Left renal cortex interstitium (tissue), 4 donors: ENCODE results near the gene TSPAN4. TPM values are rescaled to one million over a fixed set of nuclear protein-coding genes. Genes with fewer than 3 reads are reported as not detected.

Source experiments
- DNase-seq, 4 donors: peaks; one replicate each; pipeline ENCODE4 v3.0.0-alpha.2; 2013; ENCODE audit warnings: low read depth in 4 of 4, low spot score in 2 of 4, missing footprints in 1 of 4
- polyA plus RNA-seq, 4 donors: library from polyadenylated mRNA; unstranded; fragments of 120-200 nt; gene quantifications; one replicate each; pipeline ENCODE4 v1.2.1, GENCODE V29; 2013; ENCODE audit not compliant: insufficient read length in 4 of 4

TSPAN4 gene
- 10 to 100 TPM; 65.9 to 94.9 (median 76.6) TPM for polyA plus RNA-seq

DNA sequence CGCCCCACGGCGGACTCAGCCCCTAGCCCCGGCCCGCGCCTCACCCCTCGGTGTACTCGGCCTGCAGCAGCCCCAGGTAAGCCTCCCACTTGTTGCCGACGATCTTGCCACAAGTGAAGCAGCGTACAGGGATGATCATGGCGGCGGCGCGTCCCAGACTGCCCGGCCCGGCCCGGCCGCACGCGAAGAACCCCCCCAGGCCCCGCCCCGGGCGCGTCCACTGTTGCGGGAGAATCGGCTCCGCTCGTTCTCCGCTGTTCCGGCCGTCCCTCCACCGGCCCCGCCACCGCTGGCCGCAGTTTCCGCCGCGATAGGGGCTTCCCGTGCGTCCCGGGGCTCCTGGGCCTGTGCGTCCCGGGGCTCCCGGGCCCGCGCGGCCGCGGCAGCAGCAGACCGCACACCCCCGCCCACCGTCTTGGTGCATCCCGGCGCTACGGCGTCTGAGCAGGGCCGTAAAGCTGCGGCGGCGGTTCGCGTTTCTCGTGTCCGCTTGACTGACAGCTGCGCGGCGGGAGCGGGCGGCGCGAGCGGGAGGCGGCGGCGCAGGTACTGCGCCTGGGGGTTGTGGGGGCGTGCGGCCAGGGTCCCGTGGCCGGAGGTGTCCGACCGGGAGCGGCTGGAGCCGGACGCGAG lies at the start of gene TSPAN4, which contains the start of gene POLR2L:
Gene TSPAN4 (plus strand): TSS at position 483 of the 633 bp plus-strand sequence. CDS start 7,453 bp downstream, outside the sequence.
Gene POLR2L (minus strand): TSS at position 160 of the 633 bp plus-strand sequence. CDS start 21 bp downstream, at position 139.
- peak in 1 of 4 donors; percentile 69 for DNase-seq

DNA sequence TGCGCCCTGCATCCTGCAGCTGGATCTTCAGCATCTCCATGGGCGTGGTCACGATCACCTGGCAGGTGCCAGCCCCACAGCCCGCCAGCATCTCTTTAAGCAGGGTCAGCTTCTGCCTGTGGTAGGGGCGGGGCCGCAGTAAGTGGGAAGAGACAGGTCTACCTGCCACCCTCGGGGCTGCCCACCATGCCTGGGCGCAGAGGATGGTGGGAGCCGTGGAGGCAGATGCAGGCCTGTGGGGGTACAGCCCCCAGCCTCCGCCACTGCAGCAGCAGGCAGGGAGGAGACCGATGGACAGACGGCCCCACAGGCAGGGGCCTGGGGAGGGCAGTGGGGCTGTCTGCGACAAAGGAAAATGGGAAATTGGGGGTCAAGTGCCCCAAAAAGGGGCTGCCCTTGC lies 49.8 kb upstream of the TSPAN4 start:
- DNase-seq, result no peak

GRCh38 chr11:793556-793955 lies 49.1 kb upstream of the TSPAN4 start:
- no peak for DNase-seq

- DNase-seq, result no peak
Measured at GRCh38 chr11:794013-794765, 48.5 kb upstream of the TSPAN4 start.

DNA sequence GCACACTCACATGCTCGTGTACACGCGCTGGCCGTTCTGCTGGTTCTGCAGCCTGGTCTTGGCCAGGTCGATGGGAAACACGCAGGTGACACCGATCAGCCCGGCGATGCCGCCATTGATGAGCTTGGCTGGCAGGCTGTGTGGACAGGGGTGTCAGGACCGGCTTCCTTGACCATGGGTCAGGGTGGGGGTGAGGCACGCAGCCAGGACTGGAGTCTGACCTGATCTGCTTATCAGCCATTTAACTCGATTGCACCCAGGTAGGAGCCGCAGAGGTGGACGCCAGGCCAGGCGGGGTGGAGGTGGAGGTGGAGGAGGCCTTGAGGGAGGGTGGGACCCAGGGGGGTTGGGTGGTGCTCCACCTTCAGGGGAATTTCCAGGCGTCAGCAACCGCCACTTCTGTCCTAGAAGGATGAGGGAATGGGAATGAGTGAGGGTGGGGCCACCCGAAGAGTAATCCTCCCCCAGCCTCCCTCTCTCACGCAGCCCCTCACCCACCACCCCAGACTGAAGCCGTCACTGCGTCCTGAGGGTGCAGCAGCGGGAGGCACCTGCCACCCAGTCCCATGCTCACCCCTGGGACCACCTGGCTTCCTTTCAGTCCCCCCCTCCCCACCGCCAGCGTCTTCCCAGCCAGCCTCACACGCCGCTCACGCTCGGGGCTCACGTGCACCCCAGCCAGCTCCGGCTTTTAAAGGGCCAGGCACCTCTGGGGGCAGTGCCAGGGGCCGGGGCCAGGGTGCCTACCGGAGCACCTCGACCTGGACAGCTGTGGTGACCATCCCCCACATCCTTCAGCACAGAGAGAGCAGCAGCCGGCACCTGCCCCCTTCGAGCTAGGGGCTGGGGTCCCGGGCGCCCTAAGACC lies 47.7 kb upstream of the TSPAN4 start:
- DNase-seq, result no peak

DNA sequence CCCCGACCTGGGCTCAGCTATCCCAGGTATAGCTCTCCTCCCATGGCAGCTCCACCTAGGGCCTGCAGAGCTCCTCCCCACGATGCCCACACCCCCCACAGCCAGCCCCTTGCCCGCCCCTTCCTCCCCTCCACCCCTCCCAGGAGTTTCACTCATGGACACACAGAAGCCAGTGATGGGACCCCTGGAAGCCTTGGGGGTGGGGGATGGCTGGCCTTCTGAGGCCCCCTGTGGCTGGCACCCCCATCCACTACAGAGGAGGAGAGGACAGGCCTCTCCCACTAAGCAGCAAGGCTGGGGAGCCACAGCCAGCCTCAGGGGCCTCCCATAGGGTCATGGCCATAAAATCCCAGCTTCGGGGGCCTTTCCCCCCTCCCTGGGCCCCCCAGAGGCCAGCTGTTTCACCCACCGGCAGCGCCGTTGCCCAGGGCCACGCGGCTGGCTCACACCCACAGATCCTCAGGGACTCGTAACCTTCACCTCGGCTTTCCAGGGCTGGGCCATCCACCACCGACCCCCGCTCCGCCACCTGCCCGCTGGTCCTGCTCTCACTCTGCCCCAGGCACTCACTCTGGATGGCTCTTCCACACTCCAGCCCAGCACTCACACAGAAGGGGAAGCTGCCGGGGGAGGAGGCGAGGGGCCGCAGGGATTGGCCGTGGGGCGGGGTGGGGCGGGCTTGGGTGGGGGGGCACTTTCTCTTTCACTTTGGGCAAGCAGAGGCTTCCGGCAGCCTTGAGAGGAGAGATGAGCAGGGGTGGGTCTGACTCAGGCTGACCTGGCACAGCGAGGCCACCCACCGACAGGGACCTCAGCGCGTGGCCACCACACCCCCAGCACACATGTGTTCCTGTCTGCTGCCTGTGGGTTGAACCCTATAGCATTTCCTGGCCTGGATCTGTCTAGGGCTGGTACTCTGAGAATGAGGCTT lies 46.8 kb upstream of the TSPAN4 start:
- DNase-seq, result no peak

- no peak for DNase-seq
Measured at GRCh38 chr11:796565-797295, 45.9 kb upstream of the TSPAN4 start.

DNA sequence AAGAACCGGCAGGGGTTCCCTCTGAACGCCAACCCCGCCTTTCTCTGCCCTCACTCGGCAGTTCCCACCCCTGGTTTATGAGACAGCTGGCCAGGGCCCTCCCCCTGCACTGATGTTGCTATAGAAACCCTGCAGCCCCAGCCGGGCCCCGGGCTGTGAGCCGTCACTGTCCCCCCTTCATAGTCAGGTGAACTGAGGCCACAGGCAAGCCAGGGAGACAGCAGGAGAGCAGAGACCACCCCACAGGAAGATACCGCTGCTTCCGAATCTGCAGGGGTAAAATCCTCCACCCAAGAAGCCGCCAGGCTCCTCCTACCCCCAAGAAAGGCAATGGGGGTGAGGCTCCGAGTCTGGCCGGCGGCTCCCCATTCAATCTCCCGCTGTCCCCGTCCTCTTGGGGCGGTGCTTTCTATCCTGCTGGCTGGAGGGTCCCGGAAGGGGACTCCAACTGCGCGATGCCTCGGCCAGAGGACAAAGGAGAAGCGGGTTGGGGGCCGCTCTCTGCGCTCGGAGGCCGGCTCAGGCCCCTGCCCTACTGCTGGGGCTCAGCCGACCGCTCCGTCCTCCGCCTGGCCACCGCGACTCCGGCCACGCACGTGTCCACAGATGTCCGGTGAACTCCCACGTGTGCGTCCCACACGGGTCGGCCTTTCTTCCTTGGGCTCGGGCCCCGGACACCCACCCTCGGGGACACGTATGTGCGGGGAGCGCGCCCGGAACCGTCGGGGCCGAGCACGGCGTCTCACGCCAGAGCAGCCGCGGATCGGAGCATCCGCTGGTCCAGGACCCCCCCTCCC lies 45.2 kb upstream of the TSPAN4 start:
- DNase-seq, result no peak

GRCh38 chr11:798093-798713 lies 44.4 kb upstream of the TSPAN4 start, which contains the start of gene SLC25A22:
SLC25A22 (minus strand) TSS chr11:798281; CDS start chr11:795006, 3,275 bp downstream.
- DNase-seq, result no peak

DNA sequence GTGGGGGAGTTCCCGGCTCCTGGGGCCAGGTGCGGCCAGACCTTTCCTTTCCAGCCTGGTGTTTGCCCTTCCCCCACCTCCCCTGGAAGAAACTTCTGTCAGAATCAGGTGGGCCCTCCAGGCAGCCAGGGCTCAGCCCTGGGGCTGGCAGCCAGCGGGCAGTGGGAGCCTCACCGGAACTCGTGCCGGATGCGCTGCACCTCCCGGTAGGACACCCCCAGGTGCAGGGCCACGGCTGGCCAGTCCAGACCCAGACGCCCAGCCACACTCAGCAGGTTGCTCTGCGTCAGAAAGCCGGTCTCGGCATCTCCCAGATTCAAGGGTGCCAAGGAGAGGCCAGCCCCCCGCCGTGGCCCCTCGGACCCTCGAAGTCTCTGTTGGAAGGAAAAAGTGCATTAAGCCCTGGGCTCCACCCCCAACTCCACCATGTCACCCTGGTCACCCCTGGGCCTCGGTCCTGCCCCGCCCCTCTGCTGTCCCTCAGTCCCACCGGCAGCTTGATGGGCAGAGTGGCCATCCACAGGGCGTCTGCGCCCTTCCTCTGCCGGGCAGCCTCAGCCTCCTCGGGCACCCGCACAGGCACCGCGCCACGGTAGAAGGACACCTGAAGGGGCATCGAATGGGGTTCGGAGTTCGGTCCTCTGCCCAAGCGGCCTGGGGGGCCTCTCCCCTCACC lies 42.9 kb upstream of the TSPAN4 start:
- DNase-seq, result no peak

DNA sequence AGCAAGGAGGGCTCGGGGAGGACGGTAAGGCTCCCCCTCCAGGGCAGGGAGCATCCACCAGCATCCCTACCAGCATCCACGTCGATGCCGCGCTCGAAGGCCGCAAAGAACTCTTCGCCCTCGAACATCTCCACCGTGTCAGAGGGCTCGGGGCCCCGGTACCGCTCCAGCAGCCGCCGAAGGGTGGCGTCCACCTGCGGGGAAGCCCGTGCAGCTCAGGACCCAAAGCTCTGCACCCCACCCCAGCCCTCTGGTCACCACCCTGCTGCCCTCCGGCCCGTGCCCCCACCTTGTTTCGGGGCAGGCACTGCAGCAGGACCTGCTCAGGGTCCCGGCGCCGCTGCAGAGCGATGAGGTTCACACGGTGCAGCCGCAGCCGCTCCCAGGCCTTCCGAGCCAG lies 42.2 kb upstream of the TSPAN4 start:
- no peak for DNase-seq

GRCh38 chr11:801097-801780 lies 41.4 kb upstream of the TSPAN4 start:
- no peak for DNase-seq

DNA sequence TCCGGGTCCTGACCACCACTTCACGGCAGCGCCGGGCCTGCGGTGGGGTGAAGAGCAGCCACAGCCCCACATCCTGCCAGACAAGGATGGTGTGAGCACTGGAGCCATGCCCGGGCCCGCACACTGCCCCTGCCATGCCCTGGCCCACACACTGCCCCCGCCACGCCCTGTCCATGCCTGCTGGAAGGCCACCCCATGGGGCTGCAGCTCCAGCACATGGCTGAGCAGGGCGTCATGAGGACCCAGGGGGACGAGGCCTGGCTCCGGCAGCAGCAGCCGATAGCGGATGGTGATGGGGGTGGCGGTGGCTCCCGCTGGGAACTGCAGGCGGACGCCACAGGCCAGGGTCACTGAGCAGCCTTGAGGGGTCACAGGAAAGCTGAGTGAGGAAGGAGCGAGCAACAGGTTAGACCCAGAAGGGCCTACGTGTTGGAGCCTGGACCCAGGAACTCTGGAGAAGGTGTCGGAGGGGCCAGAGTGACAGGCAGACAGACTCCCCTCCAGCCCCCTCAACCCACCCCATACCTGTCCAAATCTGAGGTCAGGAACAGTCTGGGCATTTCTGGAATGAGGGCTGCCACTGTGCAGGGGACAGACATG lies 40.5 kb upstream of the TSPAN4 start:
- DNase-seq, result no peak

- no peak for DNase-seq
Measured at GRCh38 chr11:802693-803466, 39.8 kb upstream of the TSPAN4 start.

- no peak for DNase-seq
Measured at GRCh38 chr11:803467-803742, 39.2 kb upstream of the TSPAN4 start.
